Aorta (tissue), 5 donors: ENCODE data around the gene TSPAN4. TPM values are rescaled to one million over a fixed set of nuclear protein-coding genes. Genes with fewer than 3 reads are reported as not detected.
A peak's percentile ranks its signal among the peaks of the same experiment; 100 is the strongest.

Experiments
- ATAC-seq: fragments of 200-7000 bp; cut with Tn5 transposase; one replicate; pipeline ENCODE4 v1.9.1; 2022; ENCODE audit warnings: moderate library complexity; ENCODE audit not compliant: low FRiP score
- DNase-seq, 2 donors: peaks; one replicate each; pipeline ENCODE4 v3.0.0-alpha.2; 2020
- H3K27ac ChIP-seq, 2 donors: one replicate each; pipeline ENCODE4 v1.5.1; 2013; ENCODE audit warnings: low read length in 2 of 2, mild to moderate bottlenecking in 2 of 2, moderate library complexity in 2 of 2, control low read depth in 1 of 2, inconsistent platforms in 1 of 2, low read depth in 1 of 2
- H3K27me3 ChIP-seq, 2 donors: one replicate each; pipeline ENCODE4 v1.6.1; 2013; ENCODE audit warnings: control low read depth in 1 of 2, low read length in 1 of 2, mild to moderate bottlenecking in 1 of 2, moderate library complexity in 1 of 2; ENCODE audit not compliant: insufficient read depth in 2 of 2, control insufficient read depth in 1 of 2
- H3K36me3 ChIP-seq, 2 donors: one replicate each; pipeline ENCODE4 v1.6.1; 2013; ENCODE audit warnings: control low read depth in 1 of 2, low read length in 1 of 2, mild to moderate bottlenecking in 1 of 2; ENCODE audit not compliant: insufficient read depth in 2 of 2, control insufficient read depth in 1 of 2
- H3K4me1 ChIP-seq, 2 donors: one replicate each; pipeline ENCODE4 v1.6.1; 2013; ENCODE audit warnings: low read length in 2 of 2, control low read depth in 1 of 2, mild to moderate bottlenecking in 1 of 2, moderate library complexity in 1 of 2; ENCODE audit not compliant: insufficient read depth in 2 of 2, control insufficient read depth in 1 of 2
- H3K4me3 ChIP-seq, 2 donors: one replicate each; pipeline ENCODE4 v1.5.1; 2013; ENCODE audit warnings: low read length in 2 of 2, control low read depth in 1 of 2, mild to moderate bottlenecking in 1 of 2
- H3K9me3 ChIP-seq: one replicate; pipeline ENCODE4 v1.6.1; 2013; ENCODE audit warnings: mild to moderate bottlenecking, low read length; ENCODE audit not compliant: control insufficient read depth
- WGBS, 2 donors: extraction: QIAGEN DNeasy Blood & Tissue Kit; methylation state at CpG; one replicate each; pipeline ENCODE4 v1.1.7; 2013; 5-methylcytosine and 5-hydroxymethylcytosine counted together
- intact Hi-C, 2 donors: fragments of 100-400 bp; cut with DNase I; formaldehyde crosslinking; loops; one replicate each; pipeline versions ENCODE4 v1.14.2 to v1.15.0; 2022
- polyA plus RNA-seq, 2 donors: library from polyadenylated mRNA; stranded (reverse); fragments of 200-250 nt; gene quantifications; one replicate each; pipeline ENCODE4 v1.2.3, GENCODE V29; 2013
- total RNA-seq, 2 donors: library from RNA; stranded (reverse); fragmentation: NEBNext Ultra II Directional; extraction: Animal tissue kit (Norgen Biotek cat#: 25700); gene quantifications; one replicate each; pipeline ENCODE4 v1.2.1, GENCODE V29; 2021
- donor health status: healthy with polysubstance abuse.
- donor health status: Bipolar disorder and iron deficiency.
- donor health status: DM: no; HTN: no; CAD: no.
- donor health status: DM: no; HTN: no; CAD: no.
- donor health status: DM: yes; HTN: yes; CAD: no.

TSPAN4 gene
- total and polyA plus RNA-seq, 4 donors: 28.4 to 95.1 (median 61.0) TPM

DNA sequence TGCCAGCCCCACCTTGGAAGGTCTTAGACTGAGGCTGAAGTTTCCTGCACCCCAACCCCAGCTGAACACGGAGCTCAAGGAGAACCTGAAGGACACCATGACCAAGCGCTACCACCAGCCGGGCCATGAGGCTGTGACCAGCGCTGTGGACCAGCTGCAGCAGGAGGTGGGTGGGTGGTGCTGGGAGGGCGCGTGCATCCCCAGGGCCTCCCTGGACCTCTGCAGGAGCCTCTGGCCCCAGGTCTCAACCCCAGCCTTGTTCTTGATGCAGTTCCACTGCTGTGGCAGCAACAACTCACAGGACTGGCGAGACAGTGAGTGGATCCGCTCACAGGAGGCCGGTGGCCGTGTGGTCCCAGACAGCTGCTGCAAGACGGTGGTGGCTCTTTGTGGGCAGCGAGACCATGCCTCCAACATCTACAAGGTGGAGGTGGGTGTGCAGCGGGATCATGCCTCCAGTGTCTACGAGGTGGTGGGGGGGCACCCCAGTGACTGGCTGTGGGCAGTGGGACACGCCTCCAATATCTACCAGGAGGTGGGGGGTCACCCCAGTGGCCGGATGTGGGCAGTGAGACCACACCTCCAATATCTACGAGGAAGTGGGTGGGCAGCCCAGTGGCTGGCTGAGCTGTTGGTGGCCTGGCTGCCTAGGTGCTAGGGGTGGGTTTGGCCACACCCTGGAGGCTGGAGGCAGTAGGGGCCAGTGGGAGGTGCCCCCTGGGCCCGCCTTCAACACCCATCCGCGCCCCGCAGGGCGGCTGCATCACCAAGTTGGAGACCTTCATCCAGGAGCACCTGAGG, 5.3 kb upstream of the TSPAN4 start:
- H3K4me1 ChIP-seq: no peaks in the 10 kb centered on the region
- WGBS, 2 donors: 76 to 77% methylated on average over 22 of the region's 22 CpGs
- intact Hi-C loops: no loop called here
- H3K27me3 ChIP-seq: peaks cover 0 to 2% of the 10 kb centered on the region in 2 donors
- H3K36me3 ChIP-seq: peaks cover 0 to 11% of the 10 kb centered on the region in 2 donors
- no peaks in the 10 kb centered on the region for H3K9me3 ChIP-seq
- ATAC-seq (no peak), DNase-seq (no peak)
- H3K27ac ChIP-seq: no peak overlapping the region
- no peak overlapping the region for H3K4me3 ChIP-seq

DNA sequence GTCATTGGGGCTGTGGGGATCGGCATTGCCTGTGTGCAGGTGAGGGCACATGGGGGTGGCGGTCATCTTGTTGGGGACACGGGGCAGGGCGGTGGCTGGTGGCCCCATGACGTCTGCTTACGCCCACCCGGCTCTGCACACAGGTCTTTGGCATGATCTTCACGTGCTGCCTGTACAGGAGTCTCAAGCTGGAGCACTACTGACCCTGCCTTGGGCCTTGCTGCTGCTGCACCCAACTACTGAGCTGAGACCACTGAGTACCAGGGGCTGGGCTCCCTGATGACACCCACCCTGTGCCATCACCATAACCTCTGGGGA, 4.7 kb upstream of the TSPAN4 start:
- H3K4me3 ChIP-seq: no peak overlapping the region
- no peak overlapping the region for H3K27ac ChIP-seq
- no peaks in the 10 kb centered on the region for H3K9me3 ChIP-seq
- H3K36me3 ChIP-seq: peaks cover 0 to 11% of the 10 kb centered on the region in 2 donors
- intact Hi-C loops: no loop called here
- DNase-seq (no peak), ATAC-seq (no peak)
- WGBS, 2 donors: 56 to 67% methylated on average over 8 of the region's 8 CpGs
- peaks cover 0 to 2% of the 10 kb centered on the region in 2 donors for H3K27me3 ChIP-seq
- H3K4me1 ChIP-seq: no peaks in the 10 kb centered on the region

DNA sequence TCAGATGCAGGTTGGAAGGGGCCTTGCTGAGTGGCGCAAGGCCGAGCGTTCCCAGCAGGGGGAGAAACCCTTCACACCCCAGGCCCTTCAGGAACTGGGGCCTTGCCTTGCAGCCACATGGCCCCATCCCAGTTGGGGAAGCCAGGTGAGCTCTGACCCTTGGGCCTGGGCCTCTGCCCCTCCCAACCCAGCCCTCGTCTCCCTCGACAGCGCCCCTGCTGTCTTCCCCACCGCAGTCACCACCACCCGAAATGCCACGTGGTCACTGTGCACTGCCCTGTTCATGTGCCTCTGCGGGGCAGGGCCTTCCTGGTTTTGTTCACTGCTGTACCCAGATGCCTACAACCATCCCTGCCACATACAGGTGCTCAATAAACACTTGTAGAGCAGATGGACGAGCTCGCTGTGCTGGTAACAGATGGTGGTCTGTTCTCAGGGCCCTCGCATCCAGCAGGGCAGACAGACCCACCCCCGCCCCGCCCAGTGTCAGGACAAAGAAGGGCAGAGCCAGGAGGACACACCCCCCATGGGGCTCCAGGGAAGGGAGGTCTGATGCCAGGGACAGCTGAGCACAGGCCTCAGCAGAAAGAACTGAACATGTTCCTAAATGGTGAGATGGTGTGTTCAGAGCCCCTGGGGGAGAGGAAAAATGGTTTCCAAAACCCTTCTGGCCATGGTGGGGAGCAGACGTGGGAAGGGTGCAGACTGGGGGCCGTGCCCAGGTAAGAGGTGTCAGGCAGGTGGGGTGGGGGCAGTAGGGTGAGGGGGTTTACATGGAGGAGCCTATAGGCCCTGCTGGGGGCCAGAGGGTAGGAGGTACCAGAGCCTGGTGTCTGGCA, 4.0 kb upstream of the TSPAN4 start:
- ATAC-seq (no peak), DNase-seq (no peak)
- Histone ChIP-seq H3K9me3 (no peaks in the 10 kb centered on the region), H3K27me3 (peaks cover 0 to 2% of the 10 kb centered on the region in 2 donors), H3K27ac (no peak overlapping the region), H3K4me3 (no peak overlapping the region), H3K36me3 (peaks cover 0 to 11% of the 10 kb centered on the region in 2 donors), H3K4me1 (no peaks in the 10 kb centered on the region)
- intact Hi-C loops: no loop called here
- 36 to 37% methylated on average over 15 to 17 of the region's 17 CpGs for WGBS, 2 donors

DNA sequence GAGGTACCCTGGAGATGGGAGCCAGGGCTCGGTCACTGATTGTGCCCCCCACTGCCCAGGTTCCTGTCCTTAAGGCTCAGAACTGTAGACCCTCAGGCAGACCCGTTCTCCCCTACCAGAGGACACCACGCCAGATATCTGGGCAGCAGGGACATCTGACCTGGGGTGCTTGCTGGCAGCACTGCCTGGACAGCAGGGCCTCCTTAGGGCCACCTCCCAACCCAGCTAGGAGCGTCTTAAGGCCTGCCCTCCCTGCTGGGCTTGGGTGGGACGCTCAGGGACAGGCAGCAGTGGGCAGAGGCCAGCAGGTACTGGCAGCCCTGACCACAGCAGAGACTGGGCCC, 3.4 kb upstream of the TSPAN4 start:
- Histone ChIP-seq H3K4me1 (no peaks in the 10 kb centered on the region), H3K27ac (no peak overlapping the region)

DNA sequence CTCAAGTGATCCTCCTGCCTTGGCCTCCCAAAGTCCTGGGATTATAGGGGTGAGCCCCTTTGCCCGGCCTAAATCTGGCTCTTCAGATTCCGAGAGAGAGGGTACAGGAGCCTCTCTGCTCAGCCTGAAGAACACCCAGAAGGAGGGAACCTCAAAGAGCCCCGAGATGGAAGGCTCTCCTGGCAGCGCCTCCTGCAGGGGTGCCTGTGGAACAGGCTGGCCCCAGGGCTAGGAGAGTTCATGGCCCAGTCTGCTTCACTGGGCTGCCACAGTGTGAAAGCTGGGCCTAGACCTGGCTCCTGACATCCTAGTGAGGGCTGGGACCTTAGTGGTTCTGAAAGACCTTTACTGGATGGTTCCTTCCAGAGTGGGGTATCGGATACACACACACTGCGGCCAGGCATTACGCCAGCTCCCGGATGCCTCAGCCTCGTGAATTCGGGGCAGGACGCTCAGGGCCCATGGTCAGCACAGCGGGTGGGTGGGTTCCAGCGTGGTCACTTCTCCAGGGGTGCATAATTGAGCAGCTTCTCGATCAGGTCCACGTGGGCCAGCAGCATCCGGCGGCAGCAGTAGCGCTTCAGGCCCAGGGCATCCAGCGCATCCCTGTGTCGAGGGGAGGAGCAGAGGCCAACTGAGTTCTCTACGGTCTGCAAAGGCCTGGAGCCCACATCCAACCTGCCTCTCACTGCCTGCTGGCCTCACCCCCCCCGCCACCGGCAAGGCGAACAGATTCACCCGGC, 2.6 kb upstream of the TSPAN4 start:
- 62 to 67% methylated on average over 25 of the region's 25 CpGs for WGBS, 2 donors
- intact Hi-C loops: no loop called here
- no peak overlapping the region for H3K4me3 ChIP-seq
- H3K27me3 ChIP-seq: peaks cover 0 to 2% of the 10 kb centered on the region in 2 donors
- H3K4me1 ChIP-seq: no peaks in the 10 kb centered on the region
- no peak overlapping the region for H3K27ac ChIP-seq
- peaks cover 0 to 11% of the 10 kb centered on the region in 2 donors for H3K36me3 ChIP-seq
- DNase-seq: no peak
- ATAC-seq: no peak
- H3K9me3 ChIP-seq: no peaks in the 10 kb centered on the region

More for the DNA sequence above, 3.4 kb upstream of the TSPAN4 start:
- no peak for DNase-seq
- H3K4me3 ChIP-seq: no peak overlapping the region
- ATAC-seq: no peak
- intact Hi-C loops: no loop called here
- WGBS, 2 donors: 73 to 76% methylated on average over 5 of the region's 5 CpGs
- peaks cover 0 to 2% of the 10 kb centered on the region in 2 donors for H3K27me3 ChIP-seq
- no peaks in the 10 kb centered on the region for H3K9me3 ChIP-seq
- H3K36me3 ChIP-seq: peaks cover 0 to 11% of the 10 kb centered on the region in 2 donors

DNA sequence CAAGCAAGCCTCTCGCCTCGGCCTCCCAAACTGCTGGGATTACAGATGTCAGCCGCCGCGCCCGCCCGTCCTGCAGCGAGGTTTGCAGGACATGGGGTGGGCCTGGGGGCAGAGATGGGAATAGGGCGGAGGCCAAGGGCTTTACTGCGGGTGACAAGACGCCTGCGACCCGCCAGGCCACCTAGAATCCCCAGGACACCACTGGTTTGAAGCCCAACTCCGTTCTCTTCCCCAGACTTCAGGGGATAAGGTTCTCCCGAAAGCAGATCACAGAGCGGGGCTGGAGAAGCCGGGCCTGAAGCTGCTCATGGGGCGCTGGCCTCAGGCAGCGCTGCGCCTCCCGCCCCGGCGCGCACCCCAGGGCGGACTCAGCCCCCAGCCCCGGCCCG, 677 bp upstream of the TSPAN4 start:
- Histone ChIP-seq H3K9me3 (no peaks in the 10 kb centered on the region), H3K27ac (peak overlapping the region in 1 of 2 donors; percentile 11), H3K4me1 (no peaks in the 10 kb centered on the region), H3K27me3 (peaks cover 0 to 2% of the 10 kb centered on the region in 2 donors), H3K36me3 (peaks cover 0 to 11% of the 10 kb centered on the region in 2 donors), H3K4me3 (peak overlapping the region; percentile 73 to 87)
- WGBS, 2 donors: 0% methylated on average over 16 to 27 of the region's 27 CpGs
- no peak for DNase-seq
- no peak for ATAC-seq
- intact Hi-C loops: no loop called here

DNA sequence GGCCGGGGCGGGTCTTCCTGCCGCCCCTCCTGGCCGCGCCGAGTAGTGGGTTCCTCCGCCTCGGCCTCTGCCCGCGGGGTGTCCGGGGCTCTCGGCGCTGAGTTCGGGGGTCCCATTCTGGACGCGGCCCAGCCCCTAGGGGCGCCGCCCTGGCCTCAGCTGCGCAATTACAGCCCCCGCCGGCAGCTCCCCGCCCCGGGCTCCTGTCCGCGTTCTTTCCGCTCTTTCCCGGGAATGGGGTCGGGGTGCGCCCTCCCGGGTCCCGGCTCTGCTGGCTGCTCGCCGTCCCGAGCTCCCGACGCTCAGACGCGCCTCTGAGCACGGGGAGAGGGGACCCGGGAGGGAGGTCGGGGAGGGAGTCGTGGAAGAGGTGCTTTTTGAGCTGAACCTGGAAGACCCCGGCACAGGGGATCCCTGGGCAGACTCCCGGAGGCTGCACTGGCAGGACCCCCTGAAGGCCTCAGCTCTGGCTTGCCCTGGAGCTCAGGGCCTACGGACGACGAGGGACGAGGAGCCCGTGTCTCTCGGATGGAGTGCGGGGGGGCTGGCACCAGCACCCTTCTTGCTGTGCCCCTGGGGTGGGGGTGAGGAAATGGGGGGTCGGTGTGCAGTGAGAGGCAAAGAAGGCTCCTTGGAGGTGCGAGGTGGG, 558 bp downstream of the TSPAN4 start:
- H3K4me1 ChIP-seq: no peaks in the 10 kb centered on the region
- 1% methylated on average over 31 to 53 of the region's 53 CpGs for WGBS, 2 donors

More for the DNA sequence above, 558 bp downstream of the TSPAN4 start:
- intact Hi-C loops: no loop called here
- H3K27ac ChIP-seq: peak overlapping the region in 1 of 2 donors; percentile 11
- ATAC-seq (no peak), DNase-seq (no peak)
- no peaks in the 10 kb centered on the region for H3K9me3 ChIP-seq
- H3K27me3 ChIP-seq: peaks cover 0 to 2% of the 10 kb centered on the region in 2 donors
- H3K36me3 ChIP-seq: peaks cover 0 to 3% of the 10 kb centered on the region in 2 donors
- H3K4me3 ChIP-seq: peak overlapping the region; percentile 60 to 73
